Muscle of back (tissue), 13 donors: Measurements from ENCODE around the gene DTX1. TPM values are rescaled to one million over a fixed set of nuclear protein-coding genes. Genes with fewer than 3 reads are reported as not detected.

ENCODE experiments used
- DNase-seq, 3 donors: peaks; one replicate each; pipeline versions ENCODE4 v3.0.0 to v3.0.0-alpha.2; 2013
- long read RNA-seq, 9 donors: transcript quantifications; one replicate each; lab custom pipeline, GENCODE V29; 2026
- polyA plus RNA-seq, 10 donors: library from polyadenylated mRNA; unstranded; fragments of 120-200 nt; gene quantifications; one replicate each; pipeline ENCODE4 v1.2.1, GENCODE V29; 2013; ENCODE audit not compliant: insufficient read length in 10 of 10

DTX1 gene
- 1 to 10 TPM; 3.1 to 6.1 (median 4.2) TPM for polyA plus RNA-seq
- long read RNA-seq, donor 1, partial matches to known transcripts: 0 of 1 reads
- long read RNA-seq, donor 1, other reads (novel, unspliced or antisense): 0 of 1 reads
- long read RNA-seq, donor 2: 0 reads
- long read RNA-seq, donor 3: 0 reads
- long read RNA-seq, donor 4: 0 reads
- long read RNA-seq, donor 5: 0 reads
- long read RNA-seq, donor 6: 0 reads
- long read RNA-seq, donor 7: 0 reads
- long read RNA-seq, donor 8: 0 reads
- long read RNA-seq, donor 9, partial matches to known transcripts: 0 of 1 reads
- long read RNA-seq, donor 9, other reads (novel, unspliced or antisense): 0 of 1 reads

- peak in 1 of 3 donors; percentile 77 for DNase-seq
These were observed at the start of gene DTX1 for GRCh38 chr12:113056631-113057488. Gene DTX1, plus strand, starts transcription at chr12:113056730. Its CDS starts 1,463 bp downstream, at chr12:113058193.

- no peak for DNase-seq
These were observed 49.4 kb upstream of the DTX1 start for GRCh38 chr12:113007166-113007565.

DNA sequence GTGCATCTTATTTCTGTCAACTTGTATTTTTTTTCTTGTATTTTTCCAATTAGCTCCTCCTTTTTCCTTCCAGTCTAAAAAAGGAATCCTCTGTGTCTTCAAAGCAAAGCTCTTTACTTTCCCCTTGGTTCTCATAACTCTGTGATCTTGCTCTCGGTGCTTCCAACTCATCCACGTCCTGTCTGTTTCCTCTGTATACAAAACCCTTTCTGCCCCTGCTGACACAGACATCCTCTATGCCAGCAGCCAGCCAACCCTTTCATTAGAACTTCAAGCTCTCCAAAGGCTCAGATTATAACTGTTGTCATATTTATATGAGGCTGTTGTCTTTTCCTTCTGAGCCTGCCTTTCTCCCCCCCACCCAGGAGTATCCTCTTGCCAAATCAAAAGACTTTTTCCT lies 45.8 kb upstream of the DTX1 start:
- DNase-seq: no peak

GRCh38 chr12:113014565-113014964 lies 42.0 kb upstream of the DTX1 start:
- DNase-seq: no peak

DNA sequence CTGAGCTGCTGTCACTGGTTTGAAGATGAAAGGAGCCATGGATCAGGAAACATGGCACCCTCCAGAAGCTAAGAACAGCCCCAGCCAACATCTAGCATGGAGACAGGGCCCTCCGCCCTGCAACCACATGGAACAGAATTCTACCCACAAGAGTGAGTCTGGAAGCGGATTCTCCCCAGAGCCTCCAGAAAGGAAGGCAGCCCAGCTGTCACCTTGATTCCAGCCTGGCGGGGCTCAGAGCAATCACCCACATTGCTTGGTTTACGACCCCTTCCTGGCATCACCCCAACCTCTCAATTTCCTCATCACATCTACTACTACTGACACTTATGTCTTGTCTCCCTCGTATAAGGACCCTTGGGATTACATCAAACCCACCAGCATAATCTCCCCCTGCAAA lies 39.7 kb upstream of the DTX1 start:
- no peak for DNase-seq

- peak in 1 of 3 donors; percentile 28 for DNase-seq
These were observed 37.5 kb upstream of the DTX1 start for GRCh38 chr12:113019025-113019424.

GRCh38 chr12:113021500-113021899 lies 35.0 kb upstream of the DTX1 start:
- DNase-seq: no peak

- DNase-seq: no peak
These were observed 33.8 kb upstream of the DTX1 start for GRCh38 chr12:113022563-113023297.

- DNase-seq: no peak
These were observed 28.8 kb upstream of the DTX1 start for GRCh38 chr12:113027726-113028125.

DNA sequence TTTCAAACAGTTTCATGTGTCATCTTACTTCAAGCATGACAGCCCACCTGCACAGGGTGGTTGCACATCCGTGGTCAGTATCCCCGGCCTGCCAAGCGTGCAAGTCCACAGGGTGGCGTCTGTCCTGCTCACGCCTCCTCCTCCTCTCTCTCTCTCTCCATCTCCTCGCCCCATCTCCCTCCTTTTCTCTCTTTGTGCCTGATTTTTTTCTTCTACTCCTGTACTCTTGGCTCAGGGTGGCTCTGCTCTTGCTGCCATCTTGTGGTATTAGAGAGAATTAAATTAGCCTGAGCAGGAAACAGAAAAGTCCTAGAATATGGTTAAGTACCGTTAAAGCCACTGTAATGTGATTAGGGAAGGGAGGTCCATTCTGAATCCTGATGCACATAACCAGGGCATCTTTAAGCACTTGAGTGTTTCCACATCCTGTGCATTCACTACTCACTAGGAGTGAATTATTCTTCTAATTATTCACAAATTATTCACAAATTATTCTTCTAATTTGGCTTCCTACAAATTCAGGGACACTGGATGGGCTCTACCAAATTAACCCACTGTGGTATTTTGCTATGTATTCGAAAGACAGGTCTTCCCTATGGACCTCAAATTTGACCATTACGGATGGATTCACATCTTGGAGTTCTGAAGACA lies 25.5 kb upstream of the DTX1 start:
- peak; percentile 27 to 72 (median 48) for DNase-seq

DNA sequence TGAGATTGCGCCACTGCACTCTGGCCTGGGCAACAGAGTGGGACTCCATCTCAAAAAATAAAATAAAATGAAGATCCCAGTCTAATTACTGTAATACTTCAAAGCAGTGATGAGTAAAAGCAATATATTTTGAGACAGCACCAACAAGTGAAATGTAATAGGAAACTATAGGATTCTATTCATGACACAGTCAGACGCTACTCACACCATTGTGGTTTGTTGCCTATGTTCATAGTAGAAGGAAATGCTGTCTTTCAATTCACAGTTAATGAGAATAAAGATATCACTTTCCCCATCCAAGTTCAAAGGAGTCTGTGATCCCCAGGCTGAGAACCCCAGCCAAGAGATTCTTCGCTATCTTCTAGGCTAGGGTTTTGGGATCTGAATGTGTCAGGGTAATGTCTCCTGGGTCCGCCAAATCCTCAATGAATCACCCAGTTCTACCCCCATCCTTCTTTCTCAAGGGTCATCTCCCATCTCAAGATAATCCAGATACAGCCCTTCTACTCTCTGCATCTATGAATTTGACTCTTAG lies 16.6 kb upstream of the DTX1 start:
- no peak for DNase-seq

DNA sequence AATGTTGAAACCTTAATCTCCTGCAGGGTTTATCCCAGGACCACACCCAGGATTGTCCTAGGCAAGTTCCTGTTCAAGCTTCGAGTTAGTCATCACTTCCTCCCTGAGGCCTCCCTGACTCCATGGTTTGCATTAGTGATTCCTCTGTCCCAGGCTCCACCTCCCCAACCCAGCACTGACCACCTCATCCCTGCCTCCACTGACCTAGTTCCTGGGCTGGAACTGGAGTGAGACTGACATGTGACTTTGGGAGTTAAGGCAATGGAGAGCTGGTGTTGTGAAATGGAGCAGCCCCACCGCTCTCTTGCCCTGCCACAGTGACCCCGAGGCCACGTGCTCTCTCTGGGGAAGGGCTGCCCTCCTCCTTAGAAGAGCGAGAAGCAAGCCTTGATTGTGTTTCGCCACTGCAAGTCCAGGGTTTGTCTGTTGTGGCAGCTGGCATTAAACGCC lies 15.8 kb upstream of the DTX1 start:
- no peak for DNase-seq

DNA sequence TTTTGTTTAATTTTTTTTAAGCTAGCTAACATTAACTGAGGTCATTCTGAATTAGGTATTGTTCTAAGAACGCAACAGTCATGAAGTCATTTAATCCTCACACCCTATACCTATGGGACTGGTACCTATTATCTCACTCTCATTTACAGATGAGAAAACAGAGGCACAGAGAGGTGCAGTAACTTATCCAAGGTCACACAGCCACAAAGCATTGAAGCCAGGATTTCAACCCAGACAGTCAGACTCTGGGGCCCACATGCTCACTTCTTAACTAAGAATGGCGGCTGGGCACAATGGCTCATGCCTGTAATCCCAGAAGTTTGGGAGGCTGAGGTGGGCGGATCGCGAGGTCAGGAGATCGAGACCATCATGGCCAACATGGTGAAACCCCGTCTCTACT lies 15.0 kb upstream of the DTX1 start:
- no peak for DNase-seq

- DNase-seq: no peak
These were observed 13.3 kb upstream of the DTX1 start for GRCh38 chr12:113043240-113043639.

GRCh38 chr12:113044516-113044915 lies 12.0 kb upstream of the DTX1 start:
- no peak for DNase-seq

DNA sequence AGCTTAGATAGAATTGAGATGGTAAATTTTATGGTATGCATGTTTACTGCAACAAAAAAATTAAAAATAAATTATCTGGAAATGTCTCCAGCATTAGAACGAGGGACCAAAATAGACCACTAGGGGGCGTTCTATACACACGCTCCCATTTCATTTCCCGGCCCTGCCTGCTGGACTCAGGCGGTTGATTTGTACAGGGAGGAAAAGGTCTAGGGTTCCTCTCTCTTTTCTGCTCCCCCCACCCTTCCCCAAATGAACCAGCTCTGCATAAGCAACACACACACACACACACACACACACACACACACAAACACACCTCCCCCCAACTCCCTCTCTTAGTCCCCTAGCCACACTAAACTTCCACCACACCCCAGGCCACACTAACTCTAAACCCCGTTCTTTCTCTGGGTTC lies 7.8 kb upstream of the DTX1 start:
- peak; percentile 47 to 79 (median 70) for DNase-seq

GRCh38 chr12:113049976-113050742 lies 6.4 kb upstream of the DTX1 start:
- no peak for DNase-seq

DNA sequence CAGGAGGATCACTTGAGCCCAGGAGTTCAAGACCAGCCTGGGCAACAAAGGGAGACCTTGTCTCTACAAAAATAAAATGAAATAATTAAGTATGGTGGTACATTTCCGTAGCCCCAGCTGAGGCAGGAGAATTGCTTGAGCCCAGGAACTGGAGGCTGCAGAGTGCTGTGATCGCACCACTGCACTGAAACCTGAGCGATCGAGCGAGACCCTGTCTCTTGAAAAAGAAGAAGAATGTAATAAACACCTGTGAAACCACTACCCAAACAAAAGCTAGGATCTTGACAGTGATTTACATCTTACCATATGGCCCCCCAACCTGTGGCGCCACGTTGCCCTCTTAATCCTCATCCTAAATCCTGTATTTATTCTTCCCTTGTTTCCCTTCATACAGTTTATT lies 5.7 kb upstream of the DTX1 start:
- no peak for DNase-seq

GRCh38 chr12:113051759-113052158 lies 4.8 kb upstream of the DTX1 start:
- DNase-seq: no peak

GRCh38 chr12:113052326-113052725 lies 4.2 kb upstream of the DTX1 start:
- no peak for DNase-seq
